Trophoblast cell (in vitro differentiated cells and primary cell): ENCODE data around the gene REV1.

ENCODE experiments used
- DNase-seq, 2 donors: peaks; one replicate each; pipeline ENCODE4 v3.0.0-alpha.2; 2016
- H2AFZ ChIP-seq: 2 replicates; pipeline ENCODE4 v1.6.1; 2013; ENCODE audit warnings: low read length, moderate library complexity, mild to moderate bottlenecking; ENCODE audit not compliant: insufficient read depth, poor library complexity
- H2AK5ac ChIP-seq: 2 replicates; pipeline ENCODE4 v1.6.1; 2013; ENCODE audit warnings: mild to moderate bottlenecking, low read length
- H2BK120ac ChIP-seq: 2 replicates; pipeline ENCODE4 v1.6.1; 2013; ENCODE audit warnings: low read length, mild to moderate bottlenecking, moderate library complexity; ENCODE audit not compliant: insufficient read depth, poor library complexity
- H2BK12ac ChIP-seq: 2 replicates; pipeline ENCODE4 v1.6.1; 2013; ENCODE audit warnings: mild to moderate bottlenecking, low read length, moderate library complexity
- H2BK5ac ChIP-seq: 2 replicates; pipeline ENCODE4 v1.6.1; 2013; ENCODE audit warnings: low read length, low read depth, moderate library complexity, mild to moderate bottlenecking; ENCODE audit not compliant: poor library complexity
- H3K14ac ChIP-seq: 2 replicates; pipeline ENCODE4 v1.6.1; 2013; ENCODE audit warnings: mild to moderate bottlenecking, low read length
- H3K18ac ChIP-seq: 2 replicates; pipeline ENCODE4 v1.6.1; 2013; ENCODE audit warnings: mild to moderate bottlenecking, low read length
- H3K23ac ChIP-seq: 2 replicates; pipeline ENCODE4 v1.6.1; 2013; ENCODE audit warnings: low read length
- H3K27ac ChIP-seq: 2 replicates; pipeline ENCODE4 v1.5.1; 2013; ENCODE audit warnings: low read depth, mild to moderate bottlenecking, inconsistent platforms, low read length, moderate library complexity
- H3K27me3 ChIP-seq: 2 replicates; pipeline ENCODE4 v1.6.1; 2013; ENCODE audit warnings: inconsistent platforms, mild to moderate bottlenecking, low read length, moderate library complexity; ENCODE audit not compliant: insufficient read depth
- H3K36me3 ChIP-seq, 2 experiments: 1 replicate in 1 of 2; 2 replicates in 1 of 2; pipeline ENCODE4 v1.6.1; 2013; ENCODE audit warnings: low read length in 2 of 2, mild to moderate bottlenecking in 2 of 2, moderate library complexity in 1 of 2; ENCODE audit not compliant: insufficient read depth in 2 of 2, control insufficient read depth in 1 of 2
- H3K4ac ChIP-seq: 2 replicates; pipeline ENCODE4 v1.6.1; 2013; ENCODE audit warnings: low read depth, mild to moderate bottlenecking, low read length, moderate library complexity
- H3K4me1 ChIP-seq, 2 experiments: 1 replicate in 1 of 2; 2 replicates in 1 of 2; pipeline ENCODE4 v1.6.1; 2013; ENCODE audit warnings: low read length in 2 of 2, mild to moderate bottlenecking in 2 of 2, moderate library complexity in 1 of 2; ENCODE audit not compliant: insufficient read depth in 2 of 2, control insufficient read depth in 1 of 2
- H3K4me2 ChIP-seq: 2 replicates; pipeline ENCODE4 v1.6.1; 2013; ENCODE audit warnings: inconsistent platforms, mild to moderate bottlenecking, low read length, moderate library complexity
- H3K4me3 ChIP-seq: 2 replicates; pipeline ENCODE4 v1.5.1; 2013; ENCODE audit warnings: mild to moderate bottlenecking, low read depth, low read length, inconsistent platforms
- H3K79me1 ChIP-seq: one replicate; pipeline ENCODE4 v1.6.1; 2013; ENCODE audit warnings: low read length
- H3K79me2 ChIP-seq: 2 replicates; pipeline ENCODE4 v1.6.1; 2013; ENCODE audit warnings: low read length, mild to moderate bottlenecking; ENCODE audit not compliant: control insufficient read depth, insufficient read depth, poor library complexity
- H3K9ac ChIP-seq: 2 replicates; pipeline ENCODE4 v1.6.1; 2013; ENCODE audit warnings: mild to moderate bottlenecking, low read length
- H3K9me3 ChIP-seq: 2 replicates; pipeline ENCODE4 v1.6.1; 2013; ENCODE audit warnings: low read depth, mild to moderate bottlenecking, control low read depth, inconsistent platforms, low read length; ENCODE audit not compliant: insufficient read depth
- H4K12ac ChIP-seq: 2 replicates; pipeline ENCODE4 v1.6.1; 2013; ENCODE audit warnings: low read depth, mild to moderate bottlenecking, low read length, moderate library complexity
- H4K8ac ChIP-seq: 2 replicates; pipeline ENCODE4 v1.6.1; 2013; ENCODE audit warnings: low read depth, mild to moderate bottlenecking, low read length, moderate library complexity
- H4K91ac ChIP-seq: one replicate; pipeline ENCODE4 v1.6.1; 2013; ENCODE audit warnings: low read depth, mild to moderate bottlenecking, low read length, moderate library complexity
- WGBS: extraction: QIAGEN DNeasy Blood & Tissue Kit; methylation state at CpG from one replicate; pipeline ENCODE4 v1.1.7; 2013; ENCODE audit warnings: missing lambda C conversion rate; ENCODE audit not compliant: insufficient read length, insufficient coverage; ENCODE audit errors: extremely low coverage; 5-methylcytosine and 5-hydroxymethylcytosine counted together

The REV1 gene

GRCh38 chr2:99403084-99403483 lies 86.7 kb downstream of the REV1 start:
- H3K36me3 ChIP-seq: peaks cover 14 to 37% of the 10 kb centered on the region in 2 experiments

GRCh38 chr2:99401841-99402240 lies 88.0 kb downstream of the REV1 start:
- Histone ChIP-seq H3K4me1 (peaks cover 7 to 15% of the 10 kb centered on the region in 2 experiments), H3K27me3 (no peaks in the 10 kb centered on the region), H3K18ac (no peak overlapping the region), H3K23ac (no peak overlapping the region), H2AK5ac (no peak overlapping the region), H2AFZ (no peak overlapping the region), H4K12ac (no peak overlapping the region), H3K27ac (no peak overlapping the region), H3K14ac (no peak overlapping the region), H3K4me3 (no peak overlapping the region), H3K4me2 (no peak overlapping the region), H2BK12ac (no peak overlapping the region), H3K9ac (no peak overlapping the region), H3K36me3 (peaks cover 16 to 47% of the 10 kb centered on the region in 2 experiments), H3K4ac (no peak overlapping the region), H3K79me2 (no peaks in the 10 kb centered on the region), H3K9me3 (no peaks in the 10 kb centered on the region), H4K91ac (no peak overlapping the region), H2BK5ac (no peak overlapping the region), H2BK120ac (no peak overlapping the region), H4K8ac (no peak overlapping the region), H3K79me1 (no peaks in the 10 kb centered on the region)
- no CpG with 5 or more reads among the region's 4 CpGs for WGBS
- no peak for DNase-seq

More at GRCh38 chr2:99403084-99403483, 86.7 kb downstream of the REV1 start:
- Histone ChIP-seq H4K91ac (no peak overlapping the region), H3K4ac (no peak overlapping the region), H3K9me3 (no peaks in the 10 kb centered on the region), H3K27me3 (no peaks in the 10 kb centered on the region), H3K4me1 (peaks cover 7 to 15% of the 10 kb centered on the region in 2 experiments), H3K79me2 (no peaks in the 10 kb centered on the region), H2BK120ac (no peak overlapping the region), H4K8ac (no peak overlapping the region), H2AFZ (no peak overlapping the region), H2BK5ac (no peak overlapping the region), H3K27ac (no peak overlapping the region), H3K4me3 (no peak overlapping the region), H3K14ac (no peak overlapping the region), H3K23ac (no peak overlapping the region), H3K79me1 (no peaks in the 10 kb centered on the region), H3K18ac (no peak overlapping the region), H4K12ac (no peak overlapping the region), H2BK12ac (no peak overlapping the region), H2AK5ac (no peak overlapping the region), H3K9ac (no peak overlapping the region), H3K4me2 (no peak overlapping the region)
- no peak for DNase-seq

DNA sequence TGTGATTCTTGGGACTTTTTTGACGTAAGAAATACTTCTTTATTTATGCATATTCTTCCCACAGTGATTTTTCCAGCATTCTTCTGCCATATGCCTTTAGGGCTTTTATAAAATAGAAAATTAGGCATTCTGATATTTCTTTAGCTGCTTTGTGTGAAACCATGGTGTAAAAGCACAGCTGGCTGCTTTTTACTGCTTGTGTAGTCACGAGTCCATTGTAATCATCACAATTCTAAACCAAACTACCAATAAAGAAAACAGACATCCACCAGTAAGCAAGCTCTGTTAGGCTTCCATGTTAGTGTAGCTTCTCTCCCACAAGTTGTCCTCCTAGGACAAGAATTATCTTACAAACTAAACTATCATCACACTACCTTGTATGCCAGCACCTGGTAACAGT lies 90.0 kb downstream of the REV1 start:
- no peaks in the 10 kb centered on the region for H3K9me3 ChIP-seq
- H3K23ac ChIP-seq: no peak overlapping the region
- no peak overlapping the region for H2AFZ ChIP-seq
- no CpG with 5 or more reads among the region's 2 CpGs for WGBS
- no peak overlapping the region for H2BK120ac ChIP-seq
- no peak overlapping the region for H3K4ac ChIP-seq
- H3K4me3 ChIP-seq: no peak overlapping the region
- H2BK12ac ChIP-seq: no peak overlapping the region
- no peak for DNase-seq
- no peak overlapping the region for H4K12ac ChIP-seq
- no peak overlapping the region for H3K4me2 ChIP-seq
- peaks cover 3 to 8% of the 10 kb centered on the region in 2 experiments for H3K4me1 ChIP-seq
- H3K27me3 ChIP-seq: no peaks in the 10 kb centered on the region
- H4K8ac ChIP-seq: no peak overlapping the region
- no peak overlapping the region for H2BK5ac ChIP-seq
- H3K79me2 ChIP-seq: no peaks in the 10 kb centered on the region
- no peak overlapping the region for H2AK5ac ChIP-seq
- no peaks in the 10 kb centered on the region for H3K79me1 ChIP-seq
- H3K36me3 ChIP-seq: peaks cover 28 to 54% of the 10 kb centered on the region in 2 experiments
- no peak overlapping the region for H3K14ac ChIP-seq
- H3K27ac ChIP-seq: no peak overlapping the region
- no peak overlapping the region for H3K9ac ChIP-seq
- H4K91ac ChIP-seq: no peak overlapping the region
- no peak overlapping the region for H3K18ac ChIP-seq

DNA sequence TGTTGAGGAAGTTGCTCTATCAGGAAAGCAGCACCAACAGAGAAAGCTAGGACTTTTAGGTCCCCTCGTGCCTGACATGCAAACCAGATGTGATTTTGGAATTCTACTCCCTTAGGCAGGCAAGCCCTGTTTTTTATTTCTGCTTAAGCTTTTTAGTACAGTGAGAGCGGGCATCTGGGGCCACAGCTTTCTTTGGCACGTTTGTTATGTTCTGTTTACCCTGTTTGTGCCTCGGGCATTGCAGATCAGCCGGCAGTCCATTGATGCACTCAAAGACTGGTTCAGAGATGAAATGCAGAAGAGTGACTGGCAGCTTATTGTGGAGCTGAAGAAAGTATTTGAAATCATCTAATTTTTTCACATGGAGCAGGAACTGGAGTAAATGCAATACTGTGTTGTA lies 90.8 kb downstream of the REV1 start:
- Histone ChIP-seq H3K36me3 (peaks cover 28 to 55% of the 10 kb centered on the region in 2 experiments), H3K4ac (no peak overlapping the region), H3K27me3 (no peaks in the 10 kb centered on the region), H3K79me1 (no peaks in the 10 kb centered on the region), H3K27ac (no peak overlapping the region), H3K9me3 (no peaks in the 10 kb centered on the region), H2AK5ac (no peak overlapping the region), H3K79me2 (no peaks in the 10 kb centered on the region), H2AFZ (no peak overlapping the region), H3K4me2 (no peak overlapping the region), H2BK120ac (no peak overlapping the region), H3K4me3 (no peak overlapping the region), H3K9ac (no peak overlapping the region), H2BK12ac (no peak overlapping the region), H3K23ac (no peak overlapping the region), H3K14ac (no peak overlapping the region), H3K4me1 (peaks cover 2% of the 10 kb centered on the region in 2 experiments), H3K18ac (no peak overlapping the region), H2BK5ac (no peak overlapping the region), H4K91ac (no peak overlapping the region), H4K12ac (no peak overlapping the region), H4K8ac (no peak overlapping the region)
- no CpG with 5 or more reads among the region's 5 CpGs for WGBS
- DNase-seq: peak; percentile 21 to 50
